ENCODE data around the gene TMSB10. TPM values are rescaled to one million over a fixed set of nuclear protein-coding genes. Genes with fewer than 3 reads are reported as not detected.

The TMSB10 gene
- total RNA-seq, 1 experiment from 2014 or later = 2,488 TPM

DNA sequence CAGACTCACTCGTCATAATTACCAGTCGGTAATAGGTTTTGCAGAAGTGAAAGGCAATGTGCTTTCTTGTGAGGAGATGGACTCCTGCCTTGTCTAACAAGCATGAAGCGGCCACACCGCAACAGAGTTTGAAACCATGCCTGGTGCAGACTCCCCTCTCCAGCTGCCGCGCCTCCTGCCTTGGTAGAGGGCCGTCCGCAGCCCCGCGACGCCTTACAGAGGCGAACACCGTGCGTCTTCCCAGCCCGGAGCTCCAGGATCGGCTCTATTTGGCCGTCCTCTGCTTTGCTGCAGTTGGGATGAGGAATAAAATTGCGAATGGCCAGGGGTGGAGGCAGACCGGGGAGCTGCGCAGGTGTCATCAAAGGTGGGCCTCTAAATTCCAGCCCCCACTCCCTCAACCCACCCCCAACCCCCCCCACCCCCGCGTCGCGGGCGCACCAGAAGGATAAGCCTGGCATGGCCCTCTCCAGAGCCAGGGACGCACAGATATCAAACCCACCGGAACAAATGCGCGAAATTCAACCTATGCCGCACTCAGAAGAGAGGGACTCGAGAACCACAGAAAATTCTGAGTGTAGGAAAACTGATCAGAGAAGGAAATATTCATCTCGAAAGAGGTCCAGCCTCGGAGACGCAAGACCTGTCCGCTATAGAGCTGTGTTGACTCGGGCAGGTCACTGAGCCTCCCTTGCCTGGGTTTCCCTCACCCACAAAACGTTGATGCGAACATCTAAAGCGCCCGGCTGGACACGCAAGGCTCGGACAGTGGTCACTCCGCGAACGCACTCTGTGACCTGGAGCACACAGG is 25.7 kb upstream of the TMSB10 start:
- Histone ChIP-seq H3K9me3 (ENCODE audit: low read depth, low read length, poor library complexity, severe bottlenecking) (no peaks in the 10 kb centered on the region), H3K36me3 (ENCODE audit: insufficient read depth, low read length, poor library complexity, severe bottlenecking) (no peaks in the 10 kb centered on the region), H3K4me1 (ENCODE audit: insufficient read depth, low read length, poor library complexity, severe bottlenecking) (peaks cover 18% of the 10 kb centered on the region), H3K27ac (ENCODE audit: low read depth, low read length, poor library complexity, severe bottlenecking) (no peak overlapping the region), H3K27me3 (replicated peaks; ENCODE audit: insufficient read depth, low read depth, low read length, poor library complexity) (peaks cover 69% of the 10 kb centered on the region), H3K4me3 (ENCODE audit: low read depth, low read length, poor library complexity, severe bottlenecking) (peak overlapping the region; percentile 39)
- ChIA-PET POLR2A (ENCODE audit: low non-redundant PET) (interaction anchor here (0.6 kb wide), 1 partner anchor 116 kb away, joined by 3 read pairs; no protein-coding TSS in a partner anchor), CTCF (no interaction called here)
- BruUV-seq (replicated peaks) = no TSS peak
- TF ChIP-seq, protein P1, sequence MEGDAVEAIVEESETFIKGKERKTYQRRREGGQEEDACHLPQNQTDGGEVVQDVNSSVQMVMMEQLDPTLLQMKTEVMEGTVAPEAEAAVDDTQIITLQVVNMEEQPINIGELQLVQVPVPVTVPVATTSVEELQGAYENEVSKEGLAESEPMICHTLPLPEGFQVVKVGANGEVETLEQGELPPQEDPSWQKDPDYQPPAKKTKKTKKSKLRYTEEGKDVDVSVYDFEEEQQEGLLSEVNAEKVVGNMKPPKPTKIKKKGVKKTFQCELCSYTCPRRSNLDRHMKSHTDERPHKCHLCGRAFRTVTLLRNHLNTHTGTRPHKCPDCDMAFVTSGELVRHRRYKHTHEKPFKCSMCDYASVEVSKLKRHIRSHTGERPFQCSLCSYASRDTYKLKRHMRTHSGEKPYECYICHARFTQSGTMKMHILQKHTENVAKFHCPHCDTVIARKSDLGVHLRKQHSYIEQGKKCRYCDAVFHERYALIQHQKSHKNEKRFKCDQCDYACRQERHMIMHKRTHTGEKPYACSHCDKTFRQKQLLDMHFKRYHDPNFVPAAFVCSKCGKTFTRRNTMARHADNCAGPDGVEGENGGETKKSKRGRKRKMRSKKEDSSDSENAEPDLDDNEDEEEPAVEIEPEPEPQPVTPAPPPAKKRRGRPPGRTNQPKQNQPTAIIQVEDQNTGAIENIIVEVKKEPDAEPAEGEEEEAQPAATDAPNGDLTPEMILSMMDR (conservative IDR thresholded peaks at IDR 0.05; ENCODE audit: low read depth, low read length) = no peak
- no peak for TF ChIP-seq EZH2 (IDR thresholded peaks at IDR 0.05; ENCODE audit: borderline replicate concordance, low read depth, low read length, poor library complexity, severe bottlenecking)
- no peak for DNase-seq (ENCODE audit: low spot score)
- intact Hi-C loops (cut with micrococcal nuclease; ENCODE audit: unreplicated experiment) = loop anchor here (5.0 kb wide), 1 partner anchor 387 kb away; no protein-coding TSS in a partner anchor

DNA sequence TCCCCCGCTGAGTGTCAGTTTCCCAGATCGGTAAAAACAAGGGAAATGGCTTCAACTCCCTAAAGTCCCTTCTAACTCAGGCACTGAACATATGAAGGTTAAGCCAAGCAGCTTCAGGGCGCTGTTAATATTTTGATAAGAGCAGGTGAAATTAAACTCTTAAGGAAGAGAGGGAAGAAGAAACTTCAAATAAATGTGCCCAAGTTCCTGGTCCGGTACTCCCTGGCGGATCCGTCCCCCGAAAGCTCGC is 25.1 kb upstream of the TMSB10 start:
- H3K4me3 ChIP-seq (ENCODE audit: low read depth, low read length, poor library complexity, severe bottlenecking) = peak overlapping the region; percentile 39
- no peaks in the 10 kb centered on the region for H3K36me3 ChIP-seq (ENCODE audit: insufficient read depth, low read length, poor library complexity, severe bottlenecking)
- no peaks in the 10 kb centered on the region for H3K9me3 ChIP-seq (ENCODE audit: low read depth, low read length, poor library complexity, severe bottlenecking)
- POLR2A ChIA-PET (ENCODE audit: low non-redundant PET) = no interaction called here
- no TSS peak for BruUV-seq (replicated peaks)
- peaks cover 69% of the 10 kb centered on the region for H3K27me3 ChIP-seq (replicated peaks; ENCODE audit: insufficient read depth, low read depth, low read length, poor library complexity)
- intact Hi-C loops (cut with micrococcal nuclease; ENCODE audit: unreplicated experiment) = loop anchor here (5.0 kb wide), 1 partner anchor 388 kb away; no protein-coding TSS in a partner anchor
- no peak for TF ChIP-seq EZH2 (IDR thresholded peaks at IDR 0.05; ENCODE audit: borderline replicate concordance, low read depth, low read length, poor library complexity, severe bottlenecking)
- TF ChIP-seq, protein P1 (conservative IDR thresholded peaks at IDR 0.05; ENCODE audit: low read depth, low read length) = no peak
- CTCF ChIA-PET = no interaction called here
- peaks cover 18% of the 10 kb centered on the region for H3K4me1 ChIP-seq (ENCODE audit: insufficient read depth, low read length, poor library complexity, severe bottlenecking)
- DNase-seq (ENCODE audit: low spot score) = no peak
- no peak overlapping the region for H3K27ac ChIP-seq (ENCODE audit: low read depth, low read length, poor library complexity, severe bottlenecking)

- intact Hi-C loops (cut with micrococcal nuclease; ENCODE audit: unreplicated experiment) = loop anchor here (5.0 kb wide), 1 partner anchor 389 kb away; no protein-coding TSS in a partner anchor
- Histone ChIP-seq H3K4me3 (ENCODE audit: low read depth, low read length, poor library complexity, severe bottlenecking) (peak within 1 kb of the TSS; percentile 39), H3K9me3 (ENCODE audit: low read depth, low read length, poor library complexity, severe bottlenecking) (no peaks in the 10 kb centered on the region), H3K4me1 (ENCODE audit: insufficient read depth, low read length, poor library complexity, severe bottlenecking) (peaks cover 18% of the 10 kb centered on the region), H3K36me3 (ENCODE audit: insufficient read depth, low read length, poor library complexity, severe bottlenecking) (no peaks in the 10 kb centered on the region), H3K27ac (ENCODE audit: low read depth, low read length, poor library complexity, severe bottlenecking) (no peak within 1 kb of the TSS), H3K27me3 (replicated peaks; ENCODE audit: insufficient read depth, low read depth, low read length, poor library complexity) (peaks cover 69% of the 10 kb centered on the region)
- no TSS peak for BruUV-seq (replicated peaks)
- TF ChIP-seq, protein P1 (conservative IDR thresholded peaks at IDR 0.05; ENCODE audit: low read depth, low read length) = no peak
- TF ChIP-seq EZH2 (IDR thresholded peaks at IDR 0.05; ENCODE audit: borderline replicate concordance, low read depth, low read length, poor library complexity, severe bottlenecking) = peak; percentile 93
- ChIA-PET POLR2A (ENCODE audit: low non-redundant PET) (no interaction called here), CTCF (no interaction called here)
- peak; percentile 29 for DNase-seq (ENCODE audit: low spot score)
Observed at GRCh38 chr2:84880645-84881521, 24.6 kb upstream of the TMSB10 start, which contains the start of gene TRABD2A. Gene TRABD2A (minus strand): TSS chr2:84881084. CDS start chr2:84881039, 45 bp downstream.

Measured in A673 (cell line).